Astrocyte of the spinal cord (primary cell): ENCODE results near the gene ARHGEF38.

Experiments used
- DNase-seq: peaks from one replicate; pipeline ENCODE4 v3.0.0; 2011; ENCODE audit warnings: low read depth, low spot score
- H3K4me3 ChIP-seq: 2 replicates; pipeline ENCODE4 v1.5.1; 2011; ENCODE audit warnings: low read depth, mild to moderate bottlenecking, low read length, moderate library complexity
- CTCF ChIP-seq: IDR thresholded peaks from 2 replicates; pipeline ENCODE4 v1.5.1; 2012; ENCODE audit warnings: low read depth, mild to moderate bottlenecking, low read length, inconsistent platforms
- in situ Hi-C: cut with HindIII; loops from 2 replicates; pipeline ENCODE4 v1.10.0; 2017; ENCODE audit warnings: low sequenced_read_pairs

ARHGEF38 gene

GRCh38 chr4:105520819-105521790, 31.3 kb upstream of the ARHGEF38 start:
- in situ Hi-C loops, result no loop called here
- peak; percentile 59 for DNase-seq
- H3K4me3 ChIP-seq, result no peak overlapping the region
- peak; percentile 70 for TF ChIP-seq CTCF

- in situ Hi-C loops, result no loop called here
- no peak for TF ChIP-seq CTCF
Observed at GRCh38 chr4:105526656-105527055, 25.8 kb upstream of the ARHGEF38 start.

GRCh38 chr4:105527081-105527480, 25.3 kb upstream of the ARHGEF38 start:
- no peak for TF ChIP-seq CTCF
- in situ Hi-C loops, result no loop called here

More at GRCh38 chr4:105526656-105527055, 25.8 kb upstream of the ARHGEF38 start:
- no peak overlapping the region for H3K4me3 ChIP-seq
- no peak for DNase-seq

GRCh38 chr4:105536601-105537000, 15.8 kb upstream of the ARHGEF38 start:
- no peak overlapping the region for H3K4me3 ChIP-seq
- in situ Hi-C loops, result no loop called here
- DNase-seq, result no peak
- no peak for TF ChIP-seq CTCF

More at GRCh38 chr4:105527081-105527480, 25.3 kb upstream of the ARHGEF38 start:
- no peak for DNase-seq
- H3K4me3 ChIP-seq, result no peak overlapping the region

- in situ Hi-C loops, result no loop called here
Observed at GRCh38 chr4:105541420-105541819, 11.0 kb upstream of the ARHGEF38 start.

GRCh38 chr4:105542039-105542438, 10.4 kb upstream of the ARHGEF38 start:
- no peak for TF ChIP-seq CTCF
- no peak overlapping the region for H3K4me3 ChIP-seq
- in situ Hi-C loops, result no loop called here
- DNase-seq, result no peak

More at GRCh38 chr4:105541420-105541819, 11.0 kb upstream of the ARHGEF38 start:
- no peak overlapping the region for H3K4me3 ChIP-seq
- no peak for TF ChIP-seq CTCF
- DNase-seq, result no peak
